ENCODE data around the gene ADAP1. TPM values are rescaled to one million over a fixed set of nuclear protein-coding genes. Genes with fewer than 3 reads are reported as not detected.
A peak's percentile ranks its signal among the peaks of the same experiment; 100 is the strongest.

ADAP1 gene
- total and polyA plus RNA-seq, 2 of the 13 experiments (the other 11 are each of a cell fraction or from before 2014, with no cell fraction given): 10.5 to 24.6 TPM

DNA sequence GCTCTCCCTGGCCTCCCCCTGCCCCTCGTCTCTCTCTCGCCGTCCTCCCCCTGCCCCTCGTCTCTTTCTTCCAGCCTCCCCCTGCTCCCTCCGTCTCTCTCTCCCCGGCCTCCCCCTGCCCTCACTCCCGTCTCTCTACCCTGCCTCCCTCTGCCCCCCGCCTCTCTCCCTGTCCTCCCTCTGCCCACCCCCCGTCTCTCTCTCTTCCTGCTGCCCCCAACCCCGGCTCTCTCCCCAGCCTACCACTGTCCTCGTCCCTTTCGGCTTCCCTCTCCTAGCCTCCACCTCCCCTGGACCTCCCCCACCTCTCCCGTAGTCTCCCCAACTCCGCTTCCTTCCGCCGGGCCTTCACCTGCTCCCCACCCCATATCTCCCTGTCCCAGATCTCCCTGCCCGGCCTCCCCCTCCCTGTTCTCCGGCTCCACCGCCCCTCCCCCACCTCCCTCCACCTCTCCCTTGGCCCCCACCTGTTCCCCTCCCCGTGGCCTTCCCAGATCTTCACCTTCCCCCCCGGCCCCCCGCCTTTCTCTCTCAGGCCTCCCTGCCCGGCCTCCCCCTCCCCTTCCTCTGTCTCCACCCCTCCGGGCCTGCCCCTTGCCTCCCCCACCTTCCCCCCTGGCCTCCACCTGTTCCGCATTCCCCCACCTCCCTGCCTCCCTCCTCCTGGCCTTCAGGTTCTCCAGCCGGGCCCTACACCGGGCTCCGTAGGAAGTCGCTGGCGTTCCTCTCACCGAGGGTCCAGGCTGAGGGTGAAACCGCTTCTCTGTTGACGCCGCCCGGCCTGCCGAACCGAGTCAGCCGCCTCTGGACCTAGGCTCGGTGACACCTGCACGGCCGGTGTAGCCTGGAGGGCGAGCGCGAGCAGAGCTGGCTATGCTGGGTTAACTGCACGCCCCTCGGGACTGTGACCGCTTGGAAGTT, 76.9 kb downstream of the ADAP1 start:
- Histone ChIP-seq H3K27me3 (ENCODE audit: control insufficient read depth in 1 of 2, insufficient read depth in 2 of 2, low read length in 2 of 2) (no peaks in the 10 kb centered on the region), H3K9me3 (ENCODE audit: low read length) (no peaks in the 10 kb centered on the region), H3K4me3 (replicated peaks in 1 of 3; ENCODE audit: insufficient read depth in 1 of 3, low read depth in 2 of 3, low read length in 3 of 3) (peak overlapping the region; percentile 73 to 98 (median 86)), H3K79me2 (ENCODE audit: insufficient read depth, low read length) (peaks cover 46% of the 10 kb centered on the region), H4K20me1 (ENCODE audit: insufficient read depth, low read length) (peaks cover 30% of the 10 kb centered on the region; the same call in 1 of the 2 replicates), H2AFZ (ENCODE audit: low read length) (no peak overlapping the region), H3K4me2 (ENCODE audit: low read depth, low read length) (peak overlapping the region; percentile 89), H3K9ac (ENCODE audit: insufficient read depth, low read depth, low read length) (peak overlapping the region; percentile 92), H3K4me1 (ENCODE audit: insufficient read depth, low read length) (peaks cover 41% of the 10 kb centered on the region), H3K36me3 (replicated peaks in 1 of 2; ENCODE audit: control insufficient read depth in 1 of 2, insufficient read depth in 2 of 2, low read length in 2 of 2) (peaks cover 4 to 15% of the 10 kb centered on the region in 2 experiments; a peak in 4 of 5 replicates), H3K27ac (ENCODE audit: extremely low read length, insufficient read depth, low read length) (peak overlapping the region; percentile 83)
- intact Hi-C loops (cut with micrococcal nuclease; ENCODE audit: unreplicated experiment) (loop anchor here (5.0 to 10.0 kb wide), 2 partner anchors 63 to 75 kb away; partner anchors contain the start of gene ADAP1), in situ Hi-C loops (cut with HindIII; ENCODE audit: extremely low pct_ligation_motif_present, low pct_unique_long_range_greater_than_20kb) (no loop called here)
- CTCF ChIA-PET (ENCODE audit: low intra/inter-chr PET ratio, low total read pairs): no interaction called here
- peak; percentile 23 for ATAC-seq
- POLR2A ChIA-PET: interaction anchor here (1.0 to 2.0 kb wide), 3 partner anchors 14 to 100 kb away, joined by 3 to 6 read pairs (median 6); no protein-coding TSS in a partner anchor
- WGBS (ENCODE audit: low lambda C conversion rate): 3% methylated on average over 33 of the region's 47 CpGs
- DNase-seq (ENCODE audit: low spot score): peak; percentile 23
- FAIRE-seq: no peak
- BruUV-seq (replicated peaks): no TSS peak
- TF ChIP-seq, protein P1, sequence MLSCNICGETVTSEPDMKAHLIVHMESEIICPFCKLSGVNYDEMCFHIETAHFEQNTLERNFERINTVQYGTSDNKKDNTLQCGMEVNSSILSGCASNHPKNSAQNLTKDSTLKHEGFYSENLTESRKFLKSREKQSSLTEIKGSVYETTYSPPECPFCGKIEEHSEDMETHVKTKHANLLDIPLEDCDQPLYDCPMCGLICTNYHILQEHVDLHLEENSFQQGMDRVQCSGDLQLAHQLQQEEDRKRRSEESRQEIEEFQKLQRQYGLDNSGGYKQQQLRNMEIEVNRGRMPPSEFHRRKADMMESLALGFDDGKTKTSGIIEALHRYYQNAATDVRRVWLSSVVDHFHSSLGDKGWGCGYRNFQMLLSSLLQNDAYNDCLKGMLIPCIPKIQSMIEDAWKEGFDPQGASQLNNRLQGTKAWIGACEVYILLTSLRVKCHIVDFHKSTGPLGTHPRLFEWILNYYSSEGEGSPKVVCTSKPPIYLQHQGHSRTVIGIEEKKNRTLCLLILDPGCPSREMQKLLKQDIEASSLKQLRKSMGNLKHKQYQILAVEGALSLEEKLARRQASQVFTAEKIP (CRISPR knock-in tag; IDR thresholded peaks at IDR 0.05; ENCODE audit: borderline replicate concordance): no peak
- TF ChIP-seq ZMYM3 (CRISPR knock-in tag; IDR thresholded peaks at IDR 0.05) (no peak), CHD2 (IDR thresholded peaks at IDR 0.05; ENCODE audit: low read depth, low read length) (no peak), ZFP90 (CRISPR knock-in tag; IDR thresholded peaks at IDR 0.05; ENCODE audit: borderline replicate concordance) (no peak), ZNF234 (CRISPR knock-in tag; conservative IDR thresholded peaks at IDR 0.05) (no peak), ZNF724P (CRISPR knock-in tag; IDR thresholded peaks at IDR 0.05; ENCODE audit: borderline replicate concordance) (no peak), ZNF616 (CRISPR knock-in tag; IDR thresholded peaks at IDR 0.05; ENCODE audit: low read depth) (no peak), ZFX (CRISPR knock-in tag; IDR thresholded peaks at IDR 0.05; ENCODE audit: low read depth) (no peak; the same call in 1 of the 2 replicates), TEAD3 (CRISPR knock-in tag; optimal IDR thresholded peaks at IDR 0.05; ENCODE audit: borderline replicate concordance) (peak; percentile 19), NR2F2 (IDR thresholded peaks at IDR 0.05; ENCODE audit: borderline replicate concordance, low read depth) (no peak), ZNF296 (CRISPR knock-in tag; conservative IDR thresholded peaks at IDR 0.05) (no peak), SMAD9 (CRISPR knock-in tag; IDR thresholded peaks at IDR 0.05) (no peak), ZSCAN25 (CRISPR knock-in tag; IDR thresholded peaks at IDR 0.05) (peak; percentile 69; the same call in 1 of the 2 replicates), ZMAT3 (CRISPR knock-in tag; conservative IDR thresholded peaks at IDR 0.05) (no peak)
- TF ChIP-seq, protein P2, sequence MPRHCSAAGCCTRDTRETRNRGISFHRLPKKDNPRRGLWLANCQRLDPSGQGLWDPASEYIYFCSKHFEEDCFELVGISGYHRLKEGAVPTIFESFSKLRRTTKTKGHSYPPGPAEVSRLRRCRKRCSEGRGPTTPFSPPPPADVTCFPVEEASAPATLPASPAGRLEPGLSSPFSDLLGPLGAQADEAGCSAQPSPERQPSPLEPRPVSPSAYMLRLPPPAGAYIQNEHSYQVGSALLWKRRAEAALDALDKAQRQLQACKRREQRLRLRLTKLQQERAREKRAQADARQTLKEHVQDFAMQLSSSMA (CRISPR knock-in tag; IDR thresholded peaks at IDR 0.05): no peak
- TF ChIP-seq, protein P3, sequence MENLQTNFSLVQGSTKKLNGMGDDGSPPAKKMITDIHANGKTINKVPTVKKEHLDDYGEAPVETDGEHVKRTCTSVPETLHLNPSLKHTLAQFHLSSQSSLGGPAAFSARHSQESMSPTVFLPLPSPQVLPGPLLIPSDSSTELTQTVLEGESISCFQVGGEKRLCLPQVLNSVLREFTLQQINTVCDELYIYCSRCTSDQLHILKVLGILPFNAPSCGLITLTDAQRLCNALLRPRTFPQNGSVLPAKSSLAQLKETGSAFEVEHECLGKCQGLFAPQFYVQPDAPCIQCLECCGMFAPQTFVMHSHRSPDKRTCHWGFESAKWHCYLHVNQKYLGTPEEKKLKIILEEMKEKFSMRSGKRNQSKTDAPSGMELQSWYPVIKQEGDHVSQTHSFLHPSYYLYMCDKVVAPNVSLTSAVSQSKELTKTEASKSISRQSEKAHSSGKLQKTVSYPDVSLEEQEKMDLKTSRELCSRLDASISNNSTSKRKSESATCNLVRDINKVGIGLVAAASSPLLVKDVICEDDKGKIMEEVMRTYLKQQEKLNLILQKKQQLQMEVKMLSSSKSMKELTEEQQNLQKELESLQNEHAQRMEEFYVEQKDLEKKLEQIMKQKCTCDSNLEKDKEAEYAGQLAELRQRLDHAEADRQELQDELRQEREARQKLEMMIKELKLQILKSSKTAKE (CRISPR knock-in tag; IDR thresholded peaks at IDR 0.05; ENCODE audit: borderline replicate concordance): no peak
- TF ChIP-seq, protein P4, sequence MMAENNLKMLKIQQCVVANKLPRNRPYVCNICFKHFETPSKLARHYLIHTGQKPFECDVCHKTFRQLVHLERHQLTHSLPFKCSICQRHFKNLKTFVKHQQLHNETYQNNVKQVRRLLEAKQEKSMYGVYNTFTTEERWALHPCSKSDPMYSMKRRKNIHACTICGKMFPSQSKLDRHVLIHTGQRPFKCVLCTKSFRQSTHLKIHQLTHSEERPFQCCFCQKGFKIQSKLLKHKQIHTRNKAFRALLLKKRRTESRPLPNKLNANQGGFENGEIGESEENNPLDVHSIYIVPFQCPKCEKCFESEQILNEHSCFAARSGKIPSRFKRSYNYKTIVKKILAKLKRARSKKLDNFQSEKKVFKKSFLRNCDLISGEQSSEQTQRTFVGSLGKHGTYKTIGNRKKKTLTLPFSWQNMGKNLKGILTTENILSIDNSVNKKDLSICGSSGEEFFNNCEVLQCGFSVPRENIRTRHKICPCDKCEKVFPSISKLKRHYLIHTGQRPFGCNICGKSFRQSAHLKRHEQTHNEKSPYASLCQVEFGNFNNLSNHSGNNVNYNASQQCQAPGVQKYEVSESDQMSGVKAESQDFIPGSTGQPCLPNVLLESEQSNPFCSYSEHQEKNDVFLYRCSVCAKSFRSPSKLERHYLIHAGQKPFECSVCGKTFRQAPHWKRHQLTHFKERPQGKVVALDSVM (CRISPR knock-in tag; IDR thresholded peaks at IDR 0.05): peak; percentile 89
